ENCODE measurements around the gene DMD. TPM values are rescaled to one million over a fixed set of nuclear protein-coding genes. Genes with fewer than 3 reads are reported as not detected.

The DMD gene
- total RNA-seq, 1 donor from 2014 or later, result 30.6 TPM

- H3K4me1 Mint-ChIP-seq, result peaks cover 13% of the 10 kb centered on the region
- no peak overlapping the region for H3K4me2 ChIP-seq
- no peaks in the 10 kb centered on the region for H4K20me1 ChIP-seq (ENCODE audit: low read depth)
- H2AFZ ChIP-seq (replicated peaks), result no peak overlapping the region
- H3F3A ChIP-seq (ENCODE audit: low read depth), result no peaks in the 10 kb centered on the region
- no peak for DNase-seq (ENCODE audit: low spot score)
- H3K79me2 ChIP-seq (ENCODE audit: low read depth), result no peaks in the 10 kb centered on the region
- H3K4me3 Mint-ChIP-seq, result no peak overlapping the region
- H3K4me3 ChIP-seq, result no peak overlapping the region
- H3K27me3 Mint-ChIP-seq (ENCODE audit: insufficient read depth, low read depth), result peaks cover 3% of the 10 kb centered on the region
- H3K36me3 Mint-ChIP-seq, result peaks cover 1% of the 10 kb centered on the region
- no peaks in the 10 kb centered on the region for H3K9me3 ChIP-seq (ENCODE audit: low read depth)
- no peak overlapping the region for H3K27ac Mint-ChIP-seq
- no peaks in the 10 kb centered on the region for H3K27me3 ChIP-seq
- H3K36me3 ChIP-seq, result no peaks in the 10 kb centered on the region
- peaks cover 4% of the 10 kb centered on the region for H3K9me3 Mint-ChIP-seq
- no peak for TF ChIP-seq EZH2phosphoT487 (IDR thresholded peaks at IDR 0.05)
- no peak for TF ChIP-seq EZH2 (IDR thresholded peaks at IDR 0.05)
- TF ChIP-seq, protein P1, sequence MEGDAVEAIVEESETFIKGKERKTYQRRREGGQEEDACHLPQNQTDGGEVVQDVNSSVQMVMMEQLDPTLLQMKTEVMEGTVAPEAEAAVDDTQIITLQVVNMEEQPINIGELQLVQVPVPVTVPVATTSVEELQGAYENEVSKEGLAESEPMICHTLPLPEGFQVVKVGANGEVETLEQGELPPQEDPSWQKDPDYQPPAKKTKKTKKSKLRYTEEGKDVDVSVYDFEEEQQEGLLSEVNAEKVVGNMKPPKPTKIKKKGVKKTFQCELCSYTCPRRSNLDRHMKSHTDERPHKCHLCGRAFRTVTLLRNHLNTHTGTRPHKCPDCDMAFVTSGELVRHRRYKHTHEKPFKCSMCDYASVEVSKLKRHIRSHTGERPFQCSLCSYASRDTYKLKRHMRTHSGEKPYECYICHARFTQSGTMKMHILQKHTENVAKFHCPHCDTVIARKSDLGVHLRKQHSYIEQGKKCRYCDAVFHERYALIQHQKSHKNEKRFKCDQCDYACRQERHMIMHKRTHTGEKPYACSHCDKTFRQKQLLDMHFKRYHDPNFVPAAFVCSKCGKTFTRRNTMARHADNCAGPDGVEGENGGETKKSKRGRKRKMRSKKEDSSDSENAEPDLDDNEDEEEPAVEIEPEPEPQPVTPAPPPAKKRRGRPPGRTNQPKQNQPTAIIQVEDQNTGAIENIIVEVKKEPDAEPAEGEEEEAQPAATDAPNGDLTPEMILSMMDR (IDR thresholded peaks at IDR 0.05), result no peak
- H3K9ac ChIP-seq, result no peak overlapping the region
- no peaks in the 10 kb centered on the region for H3K4me1 ChIP-seq
- no peak overlapping the region for H3K27ac ChIP-seq
Measured at GRCh38 chrX:31421441-31421840, 1789.9 kb downstream of the DMD start.

GRCh38 chrX:31420711-31421151, 1790.6 kb downstream of the DMD start:
- TF ChIP-seq, protein P1 (IDR thresholded peaks at IDR 0.05), result no peak
- no peak for TF ChIP-seq EZH2 (IDR thresholded peaks at IDR 0.05)
- TF ChIP-seq EZH2phosphoT487 (IDR thresholded peaks at IDR 0.05), result no peak
- DNase-seq (ENCODE audit: low spot score), result no peak
- Mint-ChIP-seq H3K9me3 (peaks cover 4% of the 10 kb centered on the region), H3K4me3 (no peak overlapping the region), H3K36me3 (peaks cover 1% of the 10 kb centered on the region), H3K4me1 (peaks cover 13% of the 10 kb centered on the region), H3K27ac (no peak overlapping the region), H3K27me3 (ENCODE audit: insufficient read depth, low read depth) (peaks cover 3% of the 10 kb centered on the region)
- no peak overlapping the region for H3K9ac ChIP-seq
- H3K4me1 ChIP-seq, result no peaks in the 10 kb centered on the region
- no peak overlapping the region for H2AFZ ChIP-seq (replicated peaks)
- no peaks in the 10 kb centered on the region for H3F3A ChIP-seq (ENCODE audit: low read depth)
- H3K9me3 ChIP-seq (ENCODE audit: low read depth), result no peaks in the 10 kb centered on the region
- H3K4me3 ChIP-seq, result no peak overlapping the region
- H3K4me2 ChIP-seq, result no peak overlapping the region
- H3K27me3 ChIP-seq, result no peaks in the 10 kb centered on the region
- H3K27ac ChIP-seq, result no peak overlapping the region
- no peaks in the 10 kb centered on the region for H3K79me2 ChIP-seq (ENCODE audit: low read depth)
- H4K20me1 ChIP-seq (ENCODE audit: low read depth), result no peaks in the 10 kb centered on the region
- H3K36me3 ChIP-seq, result no peaks in the 10 kb centered on the region

DNA sequence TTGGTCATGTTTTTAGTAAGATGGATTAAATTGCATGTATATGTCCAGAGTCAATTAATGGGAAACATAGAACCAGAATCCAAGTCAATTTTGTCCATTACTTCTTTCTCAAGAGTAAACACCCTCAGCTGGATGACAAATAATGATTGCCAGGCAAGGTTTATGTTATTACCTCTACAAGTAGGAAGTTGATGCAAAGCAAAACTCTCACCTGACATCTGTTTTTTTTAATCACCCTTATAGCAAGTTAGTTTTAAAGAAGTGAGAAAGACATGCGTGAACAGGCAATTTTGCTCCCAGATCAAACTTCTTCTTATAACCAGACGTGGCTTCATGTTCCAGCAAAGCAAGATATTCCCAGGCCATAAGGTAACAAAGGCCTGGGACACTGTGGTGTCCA, 1791.0 kb downstream of the DMD start:
- Mint-ChIP-seq H3K9me3 (peaks cover 4% of the 10 kb centered on the region), H3K27ac (no peak overlapping the region), H3K4me3 (no peak overlapping the region), H3K4me1 (peaks cover 13% of the 10 kb centered on the region), H3K27me3 (ENCODE audit: insufficient read depth, low read depth) (peaks cover 3% of the 10 kb centered on the region), H3K36me3 (peaks cover 1% of the 10 kb centered on the region)
- no peaks in the 10 kb centered on the region for H3K27me3 ChIP-seq
- no peaks in the 10 kb centered on the region for H3F3A ChIP-seq (ENCODE audit: low read depth)
- H3K4me3 ChIP-seq, result no peak overlapping the region
- DNase-seq (ENCODE audit: low spot score), result no peak
- H3K9ac ChIP-seq, result no peak overlapping the region
- H3K36me3 ChIP-seq, result no peaks in the 10 kb centered on the region
- no peaks in the 10 kb centered on the region for H3K4me1 ChIP-seq
- H3K79me2 ChIP-seq (ENCODE audit: low read depth), result no peaks in the 10 kb centered on the region
- no peaks in the 10 kb centered on the region for H3K9me3 ChIP-seq (ENCODE audit: low read depth)
- no peaks in the 10 kb centered on the region for H4K20me1 ChIP-seq (ENCODE audit: low read depth)
- TF ChIP-seq, protein P1 (IDR thresholded peaks at IDR 0.05), result no peak
- TF ChIP-seq EZH2phosphoT487 (IDR thresholded peaks at IDR 0.05), result no peak
- TF ChIP-seq EZH2 (IDR thresholded peaks at IDR 0.05), result no peak
- no peak overlapping the region for H2AFZ ChIP-seq (replicated peaks)
- H3K27ac ChIP-seq, result no peak overlapping the region
- no peak overlapping the region for H3K4me2 ChIP-seq

All from neural progenitor cell (in vitro differentiated cells).